Spleen (tissue), 11 donors: ENCODE results near the gene MICAL3. TPM values are rescaled to one million over a fixed set of nuclear protein-coding genes. Genes with fewer than 3 reads are reported as not detected.

Experiments used
- DNase-seq: peaks from one replicate; pipeline ENCODE4 v3.0.0-alpha.2; 2020
- H3K27ac ChIP-seq, 8 donors: fragments of 200-600 bp; sonication (generic) in 7 of 8; 1 replicate in 4 of 8; 2 replicates in 4 of 8; pipeline versions ENCODE4 v1.5.0 to v1.8.0; 2016 to 2021; ENCODE audit warnings: inconsistent platforms in 4 of 8, mild to moderate bottlenecking in 4 of 8, moderate library complexity in 1 of 8
- H3K27me3 ChIP-seq, 7 donors: fragments of 200-600 bp; sonication (generic) in 6 of 7; replicated peaks in 1 of 7; 1 replicate in 4 of 7; 2 replicates in 3 of 7; pipeline versions ENCODE4 v1.5.0 to v1.8.0; 2016 to 2021; ENCODE audit warnings: inconsistent platforms in 3 of 7, mild to moderate bottlenecking in 1 of 7
- H3K36me3 ChIP-seq, 6 donors: fragments of 200-600 bp; sonication (generic) in 5 of 6; 1 replicate in 4 of 6; 2 replicates in 2 of 6; pipeline versions ENCODE4 v1.5.0 to v1.8.0; 2016 to 2021; ENCODE audit warnings: inconsistent platforms in 2 of 6
- H3K4me1 ChIP-seq, 6 donors: fragments of 200-600 bp; sonication (generic) in 5 of 6; 1 replicate in 3 of 6; 2 replicates in 3 of 6; pipeline versions ENCODE4 v1.5.0 to v1.8.0; 2016 to 2021; ENCODE audit warnings: inconsistent platforms in 3 of 6
- H3K4me3 ChIP-seq, 8 donors: fragments of 200-600 bp; sonication (generic) in 7 of 8; 1 replicate in 4 of 8; 2 replicates in 4 of 8; pipeline versions ENCODE4 v1.5.0 to v1.8.0; 2016 to 2021; ENCODE audit warnings: inconsistent platforms in 4 of 8, mild to moderate bottlenecking in 4 of 8, moderate library complexity in 2 of 8
- H3K9me3 ChIP-seq, 8 donors: fragments of 200-600 bp; sonication (generic) in 7 of 8; 1 replicate in 4 of 8; 2 replicates in 4 of 8; pipeline versions ENCODE4 v1.5.0 to v1.8.0; 2016 to 2021; ENCODE audit warnings: inconsistent platforms in 4 of 8
- CTCF ChIP-seq, 11 experiments: fragments of 200-600 bp in 7 of 11; fragments of 450-650 bp in 4 of 11; sonication (generic) in 4 of 11; IDR thresholded peaks in 8 of 11; conservative IDR thresholded peaks in 3 of 11; 1 replicate in 7 of 11; 2 replicates in 4 of 11; pipeline versions ENCODE4 v1.4.0 to v1.8.0; 2016 to 2021; ENCODE audit warnings: antibody characterized with exemption in 11 of 11, inconsistent platforms in 4 of 11, mild to moderate bottlenecking in 1 of 11
- POLR2A ChIP-seq, 3 donors: fragments of 450-650 bp; IDR thresholded peaks; one replicate each; pipeline ENCODE4 v1.5.1; 2017; ENCODE audit warnings: antibody characterized with exemption in 3 of 3, mild to moderate bottlenecking in 1 of 3
- POLR2AphosphoS5 ChIP-seq, 3 donors: sonication (generic); formaldehyde crosslinking; IDR thresholded peaks; one replicate each; pipeline ENCODE4 v1.5.1; 2017; ENCODE audit warnings: antibody characterized with exemption in 3 of 3
- WGBS, 5 donors: extraction: QIAGEN DNeasy Blood & Tissue Kit in 3 of 5; methylation state at CpG; one replicate each; pipeline versions ENCODE4 v1.1.5 to v1.1.7; 2013 to 2018; 5-methylcytosine and 5-hydroxymethylcytosine counted together
- intact Hi-C: fragments of 100-400 bp; cut with DNase I; formaldehyde crosslinking; loops from one replicate; pipeline ENCODE4 v1.15.0; 2023; ENCODE audit warnings: low total_unique reads
- polyA plus RNA-seq, 3 donors: library from polyadenylated mRNA; stranded (reverse); fragments of 200-250 nt; gene quantifications; one replicate each; pipeline ENCODE4 v1.2.1, GENCODE V29; 2013
- total RNA-seq, 7 donors: library from RNA; depleted of rRNA in 3 of 7; stranded (reverse); fragments of >200 nt in 3 of 7; fragmentation: NEBNext Ultra II Directional in 4 of 7; extraction: Animal tissue kit (Norgen Biotek cat#: 25700) in 4 of 7; gene quantifications; one replicate each; pipeline versions ENCODE4 v1.1.0 to v1.2.1, GENCODE V29; 2016 to 2021
- donor health status: healthy with polysubstance abuse.
- donor health status: DM: no; HTN: no; CAD: no; lungs with moderate emphysema.
- donor health status: DM: no; HTN: no; CAD: no.
- donor health status: Bipolar disorder and iron deficiency.
- donor health status: healthy.
- donor health status: DM: no; HTN: no; CAD: no.
- donor health status: DM: yes; HTN: yes; CAD: no.

The MICAL3 gene
- total and polyA plus RNA-seq, 10 donors, result 2.6 to 133 (median 75.2) TPM

- TF ChIP-seq POLR2AphosphoS5 (IDR thresholded peaks at IDR 0.05) (no peak), CTCF (IDR thresholded peaks at IDR 0.05 in 8 of 11, conservative IDR thresholded peaks at IDR 0.05 in 3 of 11) (no peak), POLR2A (IDR thresholded peaks at IDR 0.05) (no peak)
- no peak overlapping the region for H3K27ac ChIP-seq
- H3K4me3 ChIP-seq, result no peak overlapping the region
- H3K27me3 ChIP-seq, result no peaks in the 10 kb centered on the region
- intact Hi-C loops, result no loop called here
- H3K4me1 ChIP-seq, result peaks cover 0 to 22% (median 19%) of the 10 kb centered on the region in 6 donors
- WGBS, 5 donors, result 91 to 97% (median 96%) methylated on average over 17 to 20 of the region's 20 CpGs
- peaks cover 0 to 67% (median 44%) of the 10 kb centered on the region in 6 donors for H3K36me3 ChIP-seq
- no peaks in the 10 kb centered on the region for H3K9me3 ChIP-seq
- no peak for DNase-seq
Measured at GRCh38 chr22:17803609-17804270, 220.6 kb downstream of the MICAL3 start.

DNA sequence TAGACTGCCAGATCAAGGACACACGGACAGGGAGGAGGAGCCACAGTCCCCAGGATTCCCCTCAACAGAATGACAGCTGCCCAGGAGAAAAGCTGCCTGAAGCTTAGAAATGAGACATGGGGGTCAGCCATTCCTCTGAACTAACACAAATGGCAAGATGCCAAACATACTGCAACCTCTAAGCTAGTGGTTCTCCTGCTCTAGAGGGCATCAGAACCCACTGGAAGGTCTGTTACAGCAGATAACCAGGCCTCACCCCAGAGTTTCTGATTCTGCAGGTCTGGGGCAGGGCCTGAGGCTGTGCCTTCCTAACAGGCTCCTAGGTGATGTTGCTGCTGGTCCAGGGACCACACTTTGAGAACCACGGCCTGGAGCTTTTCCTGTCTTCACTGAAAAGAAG, 221.5 kb downstream of the MICAL3 start:
- no peak for DNase-seq
- WGBS, 5 donors, result 73 to 81% (median 79%) methylated on average over 2 of the region's 2 CpGs
- TF ChIP-seq POLR2A (IDR thresholded peaks at IDR 0.05), result no peak
- TF ChIP-seq POLR2AphosphoS5 (IDR thresholded peaks at IDR 0.05), result no peak
- H3K4me3 ChIP-seq, result no peak overlapping the region
- intact Hi-C loops, result no loop called here
- H3K9me3 ChIP-seq, result no peaks in the 10 kb centered on the region
- H3K4me1 ChIP-seq, result peaks cover 3 to 31% (median 25%) of the 10 kb centered on the region in 6 donors
- no peak overlapping the region for H3K27ac ChIP-seq
- H3K36me3 ChIP-seq, result peaks cover 0 to 58% (median 35%) of the 10 kb centered on the region in 6 donors
- no peaks in the 10 kb centered on the region for H3K27me3 ChIP-seq

DNA sequence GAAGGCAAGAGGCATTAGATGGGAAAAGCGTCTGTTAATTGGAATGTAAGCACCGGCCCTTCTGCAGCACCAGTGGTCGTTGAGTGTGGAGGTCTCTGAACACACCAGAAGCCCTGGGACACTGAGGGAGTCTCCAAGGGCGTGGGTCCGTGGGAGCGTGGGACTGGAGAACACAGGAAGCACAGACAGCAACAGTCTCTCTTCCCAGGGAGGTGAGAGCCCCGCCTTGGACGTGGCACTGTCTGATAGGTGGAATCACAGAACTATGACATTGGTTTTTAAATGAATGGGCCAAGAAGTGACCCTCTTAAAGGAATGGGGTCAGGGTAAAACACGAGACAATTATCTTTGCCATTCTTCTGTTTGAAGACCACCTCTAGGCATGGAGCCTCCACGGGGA, 221.9 kb downstream of the MICAL3 start:
- 82 to 90% (median 87%) methylated on average over 10 of the region's 10 CpGs for WGBS, 5 donors
- no peak overlapping the region for H3K27ac ChIP-seq
- no peak for TF ChIP-seq POLR2AphosphoS5 (IDR thresholded peaks at IDR 0.05)
- no peak for TF ChIP-seq CTCF (IDR thresholded peaks at IDR 0.05 in 8 of 11, conservative IDR thresholded peaks at IDR 0.05 in 3 of 11)
- no peak for TF ChIP-seq POLR2A (IDR thresholded peaks at IDR 0.05)

DNA sequence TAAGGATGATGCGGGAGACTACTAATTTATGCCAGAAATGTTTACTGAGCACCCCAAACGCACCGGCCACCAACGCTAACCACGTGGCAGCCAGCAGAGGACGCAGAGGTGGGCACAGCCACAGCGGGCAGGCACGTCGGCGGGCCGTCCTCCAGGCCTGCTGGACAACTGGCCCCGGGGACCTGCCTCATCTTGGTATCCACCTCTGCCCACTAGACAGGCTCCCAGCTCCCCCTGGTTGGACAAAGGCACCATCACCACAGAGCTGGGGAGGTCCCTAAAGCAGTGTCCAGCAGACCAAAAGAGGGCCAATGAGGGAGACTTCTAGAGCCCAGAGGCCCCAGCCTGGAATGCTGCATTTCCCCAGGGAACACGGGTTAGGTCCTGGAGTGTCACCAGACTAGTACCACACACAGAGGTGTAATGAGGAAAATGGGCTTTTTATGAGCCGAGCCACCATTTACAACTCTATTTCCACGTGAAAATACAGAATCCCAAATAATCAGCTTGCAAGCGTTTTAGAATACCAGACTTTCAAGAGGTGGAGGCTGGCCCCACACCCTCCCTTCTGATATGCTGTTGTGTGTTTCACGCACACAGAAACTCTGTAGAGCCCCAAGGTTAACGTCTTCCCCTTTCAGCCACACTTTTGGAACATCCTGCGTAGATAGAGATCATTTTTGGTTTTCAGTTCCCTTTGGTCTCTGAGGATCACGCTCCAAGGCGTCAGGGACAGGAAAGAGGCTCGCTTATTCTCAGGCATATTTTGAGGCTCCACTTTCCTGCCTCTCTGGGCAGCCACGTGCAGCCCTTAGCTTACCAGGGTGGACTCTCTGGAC, 226.4 kb downstream of the MICAL3 start:
- Histone ChIP-seq H3K27me3 (no peaks in the 10 kb centered on the region), H3K9me3 (no peaks in the 10 kb centered on the region), H3K36me3 (peaks cover 0 to 43% (median 0%) of the 10 kb centered on the region in 6 donors), H3K4me3 (no peak overlapping the region), H3K4me1 (peaks cover 4 to 67% (median 54%) of the 10 kb centered on the region in 6 donors), H3K27ac (peak overlapping the region in 5 of 8 donors; percentile 9 to 69 (median 42))
- no peak for DNase-seq
- no peak for TF ChIP-seq POLR2A (IDR thresholded peaks at IDR 0.05)
- peak in 2 of 3 donors; percentile 31 to 75 for TF ChIP-seq POLR2AphosphoS5 (IDR thresholded peaks at IDR 0.05)
- no peak for TF ChIP-seq CTCF (IDR thresholded peaks at IDR 0.05 in 8 of 11, conservative IDR thresholded peaks at IDR 0.05 in 3 of 11)
- intact Hi-C loops, result loop anchor here (10.0 kb wide), 1 partner anchor 53 kb away; no protein-coding TSS in a partner anchor
- WGBS, 5 donors, result 40 to 65% (median 62%) methylated on average over 17 to 23 of the region's 23 CpGs

More for the DNA sequence above, 221.9 kb downstream of the MICAL3 start:
- Histone ChIP-seq H3K4me1 (peaks cover 4 to 35% (median 30%) of the 10 kb centered on the region in 6 donors), H3K9me3 (no peaks in the 10 kb centered on the region), H3K36me3 (peaks cover 0 to 54% (median 31%) of the 10 kb centered on the region in 6 donors), H3K27me3 (no peaks in the 10 kb centered on the region), H3K4me3 (no peak overlapping the region)
- intact Hi-C loops, result no loop called here
- no peak for DNase-seq
